Embryonic facial prominence (tissue), 1 donor: Measurements from ENCODE around the gene MYCL.
"Not testable (repeated sequence)": the region's sequence is repeated elsewhere in the genome, so short reads cannot be mapped to it uniquely, and the experiment has no call there.

Experiments used
- DNase-seq: peaks from one replicate; pipeline ENCODE4 v3.0.0-alpha.2; 2016; ENCODE audit errors: extremely low spot score

The MYCL gene

GRCh38 chr1:39892601-39893595, 8.8 kb downstream of the MYCL start:
- peak; percentile 33 for DNase-seq

DNA sequence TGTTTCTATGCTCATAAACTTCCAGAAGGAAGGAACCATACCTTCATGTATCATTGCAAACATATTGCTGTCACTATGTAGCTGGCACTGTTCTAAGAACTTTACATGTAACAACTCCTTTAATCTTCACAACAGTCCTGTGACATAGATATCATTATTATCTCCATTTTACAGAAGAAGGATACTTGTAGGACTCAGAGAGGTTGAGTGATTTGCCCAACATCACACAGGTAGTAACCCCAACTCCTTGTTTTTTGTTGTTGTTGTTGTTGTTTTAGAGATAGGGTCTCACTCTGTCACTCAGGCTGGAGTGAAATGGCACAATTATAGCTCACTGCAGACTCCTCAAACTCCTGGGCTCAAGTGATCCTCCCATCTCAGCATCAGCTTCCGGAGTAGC, 10.8 kb downstream of the MYCL start:
- DNase-seq = no peak

DNA sequence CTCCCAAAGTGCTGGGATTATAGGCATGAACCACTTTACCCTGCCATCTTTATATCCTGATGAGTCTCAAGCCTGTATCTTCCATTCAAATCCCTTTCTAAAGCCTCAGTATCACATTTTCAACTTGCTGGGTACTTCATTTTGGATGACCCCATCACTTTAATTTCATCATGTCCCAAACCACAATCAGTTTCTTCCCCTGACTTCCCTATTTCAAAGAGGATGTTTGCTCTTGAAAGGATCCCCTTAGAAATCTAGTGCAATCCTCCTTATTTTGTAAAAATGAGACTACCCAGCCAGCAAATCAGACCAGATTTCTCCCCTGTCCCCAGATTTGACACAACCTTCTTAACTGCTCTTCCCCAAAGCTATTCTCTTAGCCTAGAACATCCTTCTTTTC, 11.4 kb downstream of the MYCL start:
- DNase-seq = no peak

- DNase-seq = no peak
These were observed 14.9 kb downstream of the MYCL start for GRCh38 chr1:39886757-39887231.

DNA sequence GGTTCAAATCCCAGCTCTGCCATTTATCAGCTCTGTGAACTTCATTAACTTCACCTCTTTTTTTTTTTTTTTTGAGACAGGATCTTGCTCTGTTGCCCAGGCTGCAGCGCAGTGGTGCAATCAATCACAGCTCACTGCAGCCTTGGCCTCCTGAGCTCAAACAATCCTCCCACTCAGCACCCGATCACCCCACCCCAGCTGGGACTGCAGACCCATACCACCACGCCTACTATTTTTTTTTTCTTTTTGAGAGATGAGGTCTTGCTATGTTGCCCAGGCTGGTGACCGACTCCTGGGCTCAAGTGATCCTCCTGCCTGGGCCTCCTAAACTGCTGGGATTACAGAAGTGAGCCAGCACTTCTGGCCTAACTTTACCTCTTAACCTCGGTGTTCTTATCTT, 16.2 kb downstream of the MYCL start:
- DNase-seq = no peak

DNA sequence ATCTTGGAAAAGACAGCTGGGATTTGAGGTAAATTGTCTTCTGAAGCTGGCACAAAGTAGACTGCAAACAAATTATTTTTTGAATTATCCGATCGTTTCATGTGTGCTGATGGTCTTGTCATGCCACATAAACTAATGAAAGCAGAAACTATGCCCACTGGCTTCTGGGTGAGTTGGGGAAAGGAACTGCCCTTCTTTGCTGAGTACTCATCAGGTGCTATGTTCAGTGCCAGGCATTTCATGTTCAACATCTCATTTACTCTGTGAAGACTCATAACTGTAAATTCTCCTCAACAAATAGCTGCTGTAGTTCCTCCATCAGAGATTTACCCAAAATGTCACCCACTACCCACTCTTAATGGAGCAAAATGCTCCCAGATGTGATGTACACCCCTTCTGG, 19.6 kb downstream of the MYCL start:
- no peak for DNase-seq

- no peak for DNase-seq
These were observed 23.4 kb downstream of the MYCL start for GRCh38 chr1:39877980-39878956.

DNA sequence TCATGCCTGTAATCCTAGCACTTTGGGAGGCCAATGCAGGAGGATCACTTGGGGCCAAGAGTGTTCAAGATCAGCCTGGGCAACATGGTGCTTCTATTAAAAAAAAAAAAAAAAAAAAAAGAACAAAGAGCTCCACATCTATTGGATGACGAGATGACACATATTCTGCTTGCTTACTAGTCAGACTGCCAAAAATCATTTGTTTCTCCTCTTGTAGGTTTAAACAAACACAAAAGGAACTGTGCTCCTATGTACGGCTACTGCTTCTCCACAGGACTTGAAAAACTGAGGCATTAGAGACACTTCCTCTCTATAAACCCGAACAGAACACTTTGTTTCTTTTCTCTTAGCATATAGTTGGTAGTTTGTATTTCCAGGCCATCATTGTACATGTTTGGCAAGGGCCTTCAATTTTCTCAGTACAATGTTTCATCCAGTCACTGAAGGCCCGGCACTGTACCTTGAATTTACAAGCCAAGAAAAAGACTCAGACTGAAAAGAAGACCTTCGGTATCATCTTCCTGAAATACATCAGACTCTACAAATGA, 24.4 kb downstream of the MYCL start:
- no peak for DNase-seq

DNA sequence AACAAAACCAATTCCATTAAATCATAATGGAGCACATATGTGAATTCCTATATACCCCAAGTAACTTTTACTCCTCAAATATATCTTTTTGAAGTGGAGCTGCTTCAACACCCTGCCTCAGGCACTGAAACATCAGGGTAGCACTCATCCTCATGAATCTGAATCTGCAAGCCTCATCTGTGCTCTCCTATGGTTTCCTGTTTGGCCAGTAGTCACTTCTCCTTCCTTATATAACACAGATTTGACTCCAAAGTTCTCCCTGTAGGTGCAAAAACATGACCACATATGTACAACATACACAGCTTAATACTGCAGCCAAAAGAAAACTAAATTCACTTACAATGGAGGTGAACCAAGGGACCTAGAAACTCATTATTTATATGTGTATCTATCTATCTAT, 25.6 kb downstream of the MYCL start:
- no peak for DNase-seq

GRCh38 chr1:39872698-39873097, 29.0 kb downstream of the MYCL start:
- no peak for DNase-seq

DNA sequence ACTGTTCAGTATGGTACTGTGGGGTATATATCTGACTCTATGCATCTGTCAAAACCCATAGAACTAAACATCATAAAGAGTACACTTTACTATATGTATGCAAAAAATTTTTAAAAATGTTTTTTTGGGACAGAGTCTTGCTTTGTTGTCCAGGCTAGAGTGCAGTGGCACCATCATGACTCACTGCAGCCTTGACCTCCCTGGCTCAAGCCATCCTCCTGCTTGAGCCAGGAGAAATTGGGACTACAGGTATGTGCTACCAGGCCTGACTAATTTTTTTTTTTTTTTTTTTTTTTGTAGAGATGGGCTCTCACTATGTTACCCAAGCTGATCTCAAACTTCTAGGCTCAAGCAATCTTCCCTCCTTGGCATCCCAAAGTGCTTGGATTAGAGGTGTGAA, 29.9 kb downstream of the MYCL start:
- no peak for DNase-seq

- DNase-seq = not testable (repeated sequence)
These were observed 30.7 kb downstream of the MYCL start for GRCh38 chr1:39871043-39871442.

GRCh38 chr1:39869538-39870112, 32.1 kb downstream of the MYCL start:
- DNase-seq = not testable (repeated sequence)

DNA sequence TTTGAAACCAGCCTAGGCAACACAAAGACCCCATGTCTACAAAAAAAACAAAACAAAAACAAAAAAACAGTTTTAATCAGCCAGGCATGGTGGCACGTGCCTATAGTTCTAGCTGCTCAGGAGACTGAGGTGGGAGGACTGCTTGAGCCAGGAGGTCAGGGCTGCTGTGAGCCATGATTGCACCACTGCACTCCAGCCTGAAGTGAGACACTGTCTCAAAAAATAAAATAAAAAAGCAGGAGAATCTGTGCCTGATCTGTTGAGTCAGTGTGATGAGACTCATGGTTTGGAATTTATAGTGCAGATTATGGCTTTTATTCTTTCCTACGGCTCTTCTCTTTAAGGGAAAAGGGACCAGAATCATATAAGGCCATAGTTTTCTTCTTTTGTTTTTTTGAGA, 35.0 kb downstream of the MYCL start:
- DNase-seq = no peak

- DNase-seq = no peak
These were observed 36.0 kb downstream of the MYCL start for GRCh38 chr1:39865762-39866161.

- DNase-seq = no peak
These were observed 38.5 kb downstream of the MYCL start for GRCh38 chr1:39863177-39863576.

DNA sequence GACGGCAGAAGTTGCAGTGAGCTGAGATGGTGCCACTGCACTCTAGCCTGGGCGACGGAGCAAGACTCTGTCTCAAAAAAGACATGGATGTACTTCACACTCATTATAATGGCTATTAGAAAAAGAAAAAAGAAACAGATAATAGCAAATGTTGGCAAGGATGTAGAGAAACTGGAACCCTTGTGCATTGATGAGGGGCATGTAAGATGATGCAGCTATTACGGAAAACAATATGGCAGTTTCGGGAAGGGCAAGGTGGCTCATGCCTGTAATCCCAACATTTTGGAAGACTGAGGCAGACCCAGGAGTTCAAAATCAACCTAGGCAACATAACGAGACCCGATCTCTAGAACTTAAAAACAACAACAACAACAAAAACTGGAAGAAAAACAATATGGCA, 40.7 kb downstream of the MYCL start:
- DNase-seq = no peak

GRCh38 chr1:39859859-39860812, 41.6 kb downstream of the MYCL start:
- DNase-seq = no peak

DNA sequence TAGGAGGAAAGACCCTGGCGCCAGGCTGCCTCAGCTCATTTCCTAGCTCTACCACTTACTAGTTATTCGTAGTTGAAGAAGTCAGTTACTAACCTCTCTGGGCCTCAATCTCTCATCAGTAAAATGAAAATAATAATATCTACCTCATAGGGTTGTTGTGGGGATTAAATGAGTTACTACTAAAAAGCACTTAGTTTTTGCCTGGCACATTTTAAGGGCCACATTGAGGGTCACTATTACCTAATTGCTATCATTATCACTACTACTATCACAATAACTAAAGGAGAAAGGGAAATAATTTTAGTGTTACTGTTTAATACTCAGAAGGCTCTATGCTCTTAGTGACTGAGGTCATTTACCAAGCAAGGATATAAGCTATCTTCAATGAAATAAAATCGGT, 43.4 kb downstream of the MYCL start:
- no peak for DNase-seq

DNA sequence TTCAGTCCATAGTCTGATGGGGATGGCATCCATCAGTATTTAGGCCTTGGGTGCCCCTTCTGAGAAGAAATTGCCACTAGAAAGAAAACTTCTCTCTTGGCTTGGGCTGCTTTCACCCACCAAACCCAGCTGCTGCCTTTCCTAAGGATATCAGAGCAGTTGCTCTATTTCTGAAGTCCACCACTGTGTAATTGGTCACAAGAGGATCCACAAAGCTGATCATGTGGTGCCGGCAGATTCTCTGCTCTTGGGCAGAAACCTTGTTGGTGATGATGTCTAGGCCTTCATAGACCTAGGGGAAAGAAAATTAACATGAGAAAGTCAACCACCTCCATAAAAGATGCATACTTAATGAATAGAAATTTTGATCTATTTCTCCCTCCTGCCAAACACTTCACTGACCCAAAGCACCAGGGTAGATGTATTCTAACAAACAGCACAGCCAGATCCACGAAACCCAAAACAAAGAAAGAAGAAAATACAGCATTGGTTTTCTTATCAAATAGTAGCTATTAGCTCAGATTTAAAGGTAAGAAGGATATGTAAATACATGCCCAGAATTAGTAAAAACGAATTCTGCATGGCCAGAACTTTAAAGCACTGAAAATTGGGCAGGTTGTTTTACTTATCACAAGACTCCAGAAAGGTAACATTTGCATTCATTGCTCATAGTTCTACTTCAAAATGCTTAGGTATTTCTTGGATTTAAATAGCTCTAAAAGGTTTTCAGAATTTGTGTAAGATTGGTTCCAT, 44.4 kb downstream of the MYCL start:
- DNase-seq = no peak
